ENCODE measurements around the gene RAD51C.
"Not testable (repeated sequence)": the region's sequence is repeated elsewhere in the genome, so short reads cannot be mapped to it uniquely, and the experiment has no call there.

Gene RAD51C

GRCh38 chr17:58747674-58748073, 55.3 kb downstream of the RAD51C start:
- no peak for DNase-seq

GRCh38 chr17:58749627-58750026, 57.2 kb downstream of the RAD51C start:
- DNase-seq, result not testable (repeated sequence)

DNA sequence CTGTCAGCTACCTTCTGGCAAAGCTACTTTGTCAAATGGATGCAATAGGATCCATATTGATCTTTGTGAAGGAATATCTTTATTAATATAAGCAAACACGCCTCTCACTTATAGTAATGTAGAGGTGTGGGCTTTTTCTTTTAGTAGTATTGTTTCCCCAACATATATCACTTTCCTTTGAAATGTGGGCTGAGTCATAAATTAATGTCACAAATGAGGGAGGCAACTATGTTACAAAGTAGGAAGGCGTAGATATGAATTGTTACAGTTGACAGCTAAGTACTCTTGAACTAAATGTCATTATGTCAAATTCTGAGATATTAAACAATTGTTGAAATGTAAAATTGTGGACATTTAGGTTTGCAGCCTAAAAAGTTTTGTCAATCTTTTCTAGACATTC, 60.6 kb downstream of the RAD51C start:
- DNase-seq, result no peak

GRCh38 chr17:58755269-58755576, 62.8 kb downstream of the RAD51C start:
- DNase-seq, result no peak

DNA sequence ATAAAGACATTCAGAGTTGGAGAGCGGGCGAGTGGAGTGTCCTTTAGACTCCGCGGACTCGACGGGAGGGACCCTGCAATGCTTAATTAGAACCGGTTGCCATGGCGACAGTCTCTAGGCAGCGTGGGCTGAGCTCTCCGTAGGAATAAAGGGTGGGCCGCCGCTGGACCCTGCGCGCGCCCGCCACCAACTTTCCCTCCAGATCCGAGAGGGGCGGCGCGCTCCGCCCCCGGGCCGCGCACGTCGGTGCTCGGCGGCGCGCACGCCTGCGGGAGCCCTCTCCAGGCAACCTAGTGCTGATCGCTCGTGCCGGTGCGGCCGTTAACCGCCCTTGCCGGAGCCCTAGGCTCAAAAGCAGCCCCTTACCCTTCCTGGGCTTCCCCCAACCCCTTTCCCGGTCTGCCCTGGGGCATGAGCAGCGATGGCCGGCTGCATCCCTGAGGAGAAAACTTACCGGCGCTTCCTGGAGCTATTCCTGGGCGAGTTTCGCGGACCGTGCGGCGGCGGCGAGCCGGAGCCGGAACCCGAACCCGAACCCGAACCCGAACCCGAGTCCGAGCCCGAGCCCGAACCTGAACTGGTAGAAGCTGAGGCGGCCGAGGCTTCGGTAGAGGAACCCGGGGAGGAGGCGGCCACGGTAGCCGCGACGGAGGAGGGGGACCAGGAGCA, 63.3 kb downstream of the RAD51C start, which contains the start of gene PPM1E:
PPM1E (plus strand) TSS at position 278 of the 669 bp plus-strand sequence.
- DNase-seq, result peak; percentile 51

DNA sequence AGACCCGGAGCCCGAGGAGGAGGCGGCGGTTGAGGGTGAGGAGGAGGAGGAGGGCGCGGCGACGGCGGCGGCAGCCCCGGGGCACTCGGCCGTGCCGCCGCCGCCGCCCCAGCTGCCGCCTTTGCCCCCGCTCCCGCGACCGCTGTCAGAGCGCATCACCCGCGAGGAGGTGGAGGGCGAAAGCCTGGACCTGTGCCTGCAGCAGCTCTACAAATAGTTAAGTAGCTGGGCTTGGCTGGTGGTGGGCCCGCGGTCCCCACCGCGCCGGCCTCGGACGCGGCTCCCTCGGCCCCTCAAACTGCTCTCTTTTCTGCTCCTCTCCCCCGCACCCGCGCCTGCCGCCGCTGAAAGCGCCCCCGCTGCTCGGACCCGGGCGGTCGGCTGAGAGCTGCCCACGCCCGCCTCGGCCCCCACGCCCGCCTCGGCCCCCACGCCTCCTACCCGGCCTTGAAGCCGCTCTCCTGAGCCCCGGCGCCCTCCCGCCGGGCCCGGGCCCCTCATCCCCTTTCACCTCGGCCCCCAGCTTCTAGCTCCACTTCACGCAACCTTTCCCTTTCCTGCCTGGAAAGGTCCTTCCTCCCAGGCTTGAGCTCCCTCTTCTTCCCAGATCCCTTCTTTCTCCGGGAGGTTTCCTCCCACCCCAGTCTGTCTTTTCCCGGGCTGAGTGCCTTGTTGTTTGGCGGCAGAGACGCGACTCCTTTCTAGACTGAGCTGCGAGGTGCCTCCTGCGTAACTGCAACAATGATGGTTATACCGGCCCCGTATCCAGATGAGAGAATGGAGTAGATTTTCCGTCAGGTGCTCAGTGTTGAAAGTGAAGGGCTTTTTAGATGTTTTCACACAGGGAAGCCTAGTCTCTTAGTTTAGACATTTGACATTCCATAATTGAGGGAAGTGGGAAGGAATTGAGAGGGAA, 64.1 kb downstream of the RAD51C start:
- DNase-seq, result peak; percentile 5

DNA sequence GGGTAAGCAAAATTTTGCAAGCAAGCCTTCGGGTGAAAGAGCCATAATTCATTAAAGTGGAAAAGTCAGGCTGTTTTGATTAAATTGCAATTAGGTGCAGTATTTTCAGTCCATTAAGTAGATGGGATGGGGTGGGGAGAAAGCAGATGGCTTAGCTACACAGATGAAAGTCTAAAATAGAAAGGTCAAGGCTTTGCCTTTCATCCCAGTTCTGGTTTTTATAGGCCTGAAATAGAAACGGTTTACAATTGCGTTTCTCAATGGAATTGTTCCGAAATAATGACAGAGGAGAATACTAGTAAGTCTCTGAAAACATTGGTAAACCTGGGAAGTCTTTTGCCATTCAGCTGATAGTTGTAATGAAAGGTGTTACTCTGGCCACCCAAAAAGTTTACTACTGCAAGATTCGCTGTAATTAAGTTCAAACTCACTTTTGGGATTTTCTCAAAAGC, 64.8 kb downstream of the RAD51C start:
- DNase-seq, result no peak

- DNase-seq, result no peak
These were observed 66.5 kb downstream of the RAD51C start for GRCh38 chr17:58758890-58759289.

GRCh38 chr17:58759522-58759921, 67.1 kb downstream of the RAD51C start:
- no peak for DNase-seq

DNA sequence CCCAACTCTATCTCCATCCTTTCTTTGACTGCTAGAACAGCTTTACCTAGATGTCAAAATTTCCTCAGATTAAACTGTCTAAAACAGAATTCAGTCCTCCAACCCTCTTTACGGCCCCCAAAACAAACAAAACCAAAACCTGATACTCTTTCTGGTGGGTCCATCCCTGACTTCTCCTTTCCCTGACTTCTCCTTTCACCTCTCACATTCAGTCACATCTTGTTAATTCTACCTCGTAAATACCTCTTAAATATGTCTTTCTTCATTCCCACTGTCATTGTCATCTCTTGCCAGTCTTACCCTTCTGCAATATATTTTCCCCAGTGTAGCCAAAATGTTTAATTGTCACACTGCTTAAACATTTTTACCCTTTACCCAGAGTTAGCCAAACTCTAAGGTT, 67.8 kb downstream of the RAD51C start:
- DNase-seq, result no peak

GRCh38 chr17:58763263-58763662, 70.9 kb downstream of the RAD51C start:
- DNase-seq, result no peak

GRCh38 chr17:58764373-58764772, 72.0 kb downstream of the RAD51C start:
- DNase-seq, result no peak

GRCh38 chr17:58778482-58778881, 86.1 kb downstream of the RAD51C start:
- DNase-seq, result not testable (repeated sequence)

GRCh38 chr17:58779446-58779845, 87.0 kb downstream of the RAD51C start:
- DNase-seq, result no peak

- peak; percentile 60 for DNase-seq
These were observed 91.0 kb downstream of the RAD51C start for GRCh38 chr17:58783380-58783779.

- no peak for DNase-seq
These were observed 92.7 kb downstream of the RAD51C start for GRCh38 chr17:58785097-58785496.
